ENCODE results near the gene NPAP1.

DNA sequence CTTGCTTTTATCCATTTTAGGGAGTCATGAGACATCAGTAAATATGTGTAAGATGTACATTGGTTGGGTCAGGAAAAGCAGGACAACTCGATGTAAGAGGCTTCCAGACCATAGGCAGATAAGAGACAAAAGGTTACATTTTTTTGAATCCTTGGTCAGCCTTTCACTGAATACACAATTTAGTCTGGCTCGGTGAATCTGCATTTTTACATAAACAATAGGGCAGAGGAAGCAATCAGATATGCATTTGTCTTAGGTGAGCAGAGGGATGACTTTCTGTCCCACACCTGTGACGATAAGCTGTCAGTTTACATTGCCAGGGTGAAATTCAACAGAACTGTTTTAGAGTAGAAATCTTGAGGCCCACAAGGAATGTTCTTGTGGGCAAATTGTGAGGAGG is 20.6 kb downstream of the NPAP1 start:
- TF ChIP-seq, protein P1, sequence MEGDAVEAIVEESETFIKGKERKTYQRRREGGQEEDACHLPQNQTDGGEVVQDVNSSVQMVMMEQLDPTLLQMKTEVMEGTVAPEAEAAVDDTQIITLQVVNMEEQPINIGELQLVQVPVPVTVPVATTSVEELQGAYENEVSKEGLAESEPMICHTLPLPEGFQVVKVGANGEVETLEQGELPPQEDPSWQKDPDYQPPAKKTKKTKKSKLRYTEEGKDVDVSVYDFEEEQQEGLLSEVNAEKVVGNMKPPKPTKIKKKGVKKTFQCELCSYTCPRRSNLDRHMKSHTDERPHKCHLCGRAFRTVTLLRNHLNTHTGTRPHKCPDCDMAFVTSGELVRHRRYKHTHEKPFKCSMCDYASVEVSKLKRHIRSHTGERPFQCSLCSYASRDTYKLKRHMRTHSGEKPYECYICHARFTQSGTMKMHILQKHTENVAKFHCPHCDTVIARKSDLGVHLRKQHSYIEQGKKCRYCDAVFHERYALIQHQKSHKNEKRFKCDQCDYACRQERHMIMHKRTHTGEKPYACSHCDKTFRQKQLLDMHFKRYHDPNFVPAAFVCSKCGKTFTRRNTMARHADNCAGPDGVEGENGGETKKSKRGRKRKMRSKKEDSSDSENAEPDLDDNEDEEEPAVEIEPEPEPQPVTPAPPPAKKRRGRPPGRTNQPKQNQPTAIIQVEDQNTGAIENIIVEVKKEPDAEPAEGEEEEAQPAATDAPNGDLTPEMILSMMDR (IDR thresholded peaks at IDR 0.05) = no peak
- no peak for TF ChIP-seq POLR2A (IDR thresholded peaks at IDR 0.05)

Measured in body of pancreas (tissue), 4 donors.